IPS-18a (cell line): Measurements from ENCODE around the gene PEPD.
"Not testable (repeated sequence)": the region's sequence is repeated elsewhere in the genome, so short reads cannot be mapped to it uniquely, and the experiment has no call there.

Experiments used
- H3K27ac ChIP-seq: one replicate; pipeline ENCODE4 v1.5.1; 2013; ENCODE audit warnings: low read length
- H3K27me3 ChIP-seq: one replicate; pipeline ENCODE4 v1.6.1; 2013; ENCODE audit warnings: mild to moderate bottlenecking, low read length; ENCODE audit not compliant: control insufficient read depth, insufficient read depth
- H3K36me3 ChIP-seq: one replicate; pipeline ENCODE4 v1.6.1; 2013; ENCODE audit warnings: low read depth, low read length; ENCODE audit not compliant: control insufficient read depth
- H3K4me1 ChIP-seq: one replicate; pipeline ENCODE4 v1.6.1; 2013; ENCODE audit warnings: low read depth, low read length; ENCODE audit not compliant: control insufficient read depth
- H3K4me3 ChIP-seq: one replicate; pipeline ENCODE4 v1.5.1; 2013; ENCODE audit warnings: low read length
- H3K9ac ChIP-seq: one replicate; pipeline ENCODE4 v1.6.1; 2013; ENCODE audit warnings: mild to moderate bottlenecking, low read length, moderate library complexity
- H3K9me3 ChIP-seq: one replicate; pipeline ENCODE4 v1.6.1; 2013; ENCODE audit warnings: low read depth, low read length; ENCODE audit not compliant: control insufficient read depth

PEPD gene

GRCh38 chr19:33556261-33556660 lies 34.7 kb upstream of the PEPD start:
- H3K36me3 ChIP-seq, result no peaks in the 10 kb centered on the region
- H3K9me3 ChIP-seq, result no peaks in the 10 kb centered on the region
- H3K27ac ChIP-seq, result no peak overlapping the region
- no peaks in the 10 kb centered on the region for H3K27me3 ChIP-seq
- H3K4me1 ChIP-seq, result no peaks in the 10 kb centered on the region
- no peak overlapping the region for H3K9ac ChIP-seq
- no peak overlapping the region for H3K4me3 ChIP-seq

- H3K4me3 ChIP-seq, H3K27ac ChIP-seq, H3K4me1 ChIP-seq, H3K27me3 ChIP-seq, H3K36me3 ChIP-seq, H3K9ac ChIP-seq, H3K9me3 ChIP-seq: not testable (repeated sequence)
Observed at GRCh38 chr19:33555726-33556125, 34.1 kb upstream of the PEPD start.

- no peaks in the 10 kb centered on the region for H3K9me3 ChIP-seq
- no peak overlapping the region for H3K4me3 ChIP-seq
- no peak overlapping the region for H3K27ac ChIP-seq
- no peaks in the 10 kb centered on the region for H3K36me3 ChIP-seq
- H3K27me3 ChIP-seq, result no peaks in the 10 kb centered on the region
- H3K9ac ChIP-seq, result no peak overlapping the region
- H3K4me1 ChIP-seq, result no peaks in the 10 kb centered on the region
Observed at GRCh38 chr19:33554821-33555220, 33.2 kb upstream of the PEPD start.

GRCh38 chr19:33554391-33554790 lies 32.8 kb upstream of the PEPD start:
- H3K27me3 ChIP-seq, result no peaks in the 10 kb centered on the region
- no peaks in the 10 kb centered on the region for H3K9me3 ChIP-seq
- no peak overlapping the region for H3K9ac ChIP-seq
- H3K4me1 ChIP-seq, result no peaks in the 10 kb centered on the region
- H3K27ac ChIP-seq, result no peak overlapping the region
- no peak overlapping the region for H3K4me3 ChIP-seq
- H3K36me3 ChIP-seq, result no peaks in the 10 kb centered on the region

GRCh38 chr19:33553530-33554310 lies 32.1 kb upstream of the PEPD start:
- Histone ChIP-seq H3K36me3 (no peaks in the 10 kb centered on the region), H3K4me1 (no peaks in the 10 kb centered on the region), H3K27me3 (no peaks in the 10 kb centered on the region), H3K4me3 (no peak overlapping the region), H3K27ac (no peak overlapping the region), H3K9ac (no peak overlapping the region), H3K9me3 (no peaks in the 10 kb centered on the region)

GRCh38 chr19:33552928-33553279 lies 31.3 kb upstream of the PEPD start:
- Histone ChIP-seq H3K9me3 (no peaks in the 10 kb centered on the region), H3K36me3 (no peaks in the 10 kb centered on the region), H3K9ac (no peak overlapping the region), H3K27me3 (no peaks in the 10 kb centered on the region), H3K4me1 (no peaks in the 10 kb centered on the region), H3K27ac (no peak overlapping the region), H3K4me3 (no peak overlapping the region)

GRCh38 chr19:33552191-33552927 lies 30.8 kb upstream of the PEPD start:
- H3K36me3 ChIP-seq, result no peaks in the 10 kb centered on the region
- H3K9me3 ChIP-seq, result no peaks in the 10 kb centered on the region
- no peaks in the 10 kb centered on the region for H3K27me3 ChIP-seq
- H3K27ac ChIP-seq, result no peak overlapping the region
- no peak overlapping the region for H3K9ac ChIP-seq
- no peaks in the 10 kb centered on the region for H3K4me1 ChIP-seq
- no peak overlapping the region for H3K4me3 ChIP-seq

- Histone ChIP-seq H3K9me3 (no peaks in the 10 kb centered on the region), H3K27ac (no peak overlapping the region), H3K9ac (no peak overlapping the region), H3K27me3 (no peaks in the 10 kb centered on the region), H3K4me3 (no peak overlapping the region), H3K4me1 (no peaks in the 10 kb centered on the region), H3K36me3 (no peaks in the 10 kb centered on the region)
Observed at GRCh38 chr19:33551676-33552075, 30.1 kb upstream of the PEPD start.

- Histone ChIP-seq H3K9me3 (no peaks in the 10 kb centered on the region), H3K27me3 (no peaks in the 10 kb centered on the region), H3K36me3 (no peaks in the 10 kb centered on the region), H3K4me1 (no peaks in the 10 kb centered on the region), H3K9ac (no peak overlapping the region), H3K27ac (no peak overlapping the region), H3K4me3 (no peak overlapping the region)
Observed at GRCh38 chr19:33550768-33551167, 29.2 kb upstream of the PEPD start.

GRCh38 chr19:33547676-33548075 lies 26.1 kb upstream of the PEPD start:
- Histone ChIP-seq H3K27me3 (no peaks in the 10 kb centered on the region), H3K9me3 (no peaks in the 10 kb centered on the region), H3K36me3 (no peaks in the 10 kb centered on the region), H3K4me1 (no peaks in the 10 kb centered on the region), H3K4me3 (no peak overlapping the region), H3K27ac (no peak overlapping the region), H3K9ac (no peak overlapping the region)

- no peaks in the 10 kb centered on the region for H3K4me1 ChIP-seq
- H3K9ac ChIP-seq, result no peak overlapping the region
- no peaks in the 10 kb centered on the region for H3K36me3 ChIP-seq
- no peak overlapping the region for H3K27ac ChIP-seq
- H3K27me3 ChIP-seq, result no peaks in the 10 kb centered on the region
- no peaks in the 10 kb centered on the region for H3K9me3 ChIP-seq
- no peak overlapping the region for H3K4me3 ChIP-seq
Observed at GRCh38 chr19:33546656-33547055, 25.1 kb upstream of the PEPD start.
